ENCODE data around the gene PELO.
"Not testable (repeated sequence)": the region's sequence is repeated elsewhere in the genome, so short reads cannot be mapped to it uniquely, and the experiment has no call there.

PELO gene, protein sequence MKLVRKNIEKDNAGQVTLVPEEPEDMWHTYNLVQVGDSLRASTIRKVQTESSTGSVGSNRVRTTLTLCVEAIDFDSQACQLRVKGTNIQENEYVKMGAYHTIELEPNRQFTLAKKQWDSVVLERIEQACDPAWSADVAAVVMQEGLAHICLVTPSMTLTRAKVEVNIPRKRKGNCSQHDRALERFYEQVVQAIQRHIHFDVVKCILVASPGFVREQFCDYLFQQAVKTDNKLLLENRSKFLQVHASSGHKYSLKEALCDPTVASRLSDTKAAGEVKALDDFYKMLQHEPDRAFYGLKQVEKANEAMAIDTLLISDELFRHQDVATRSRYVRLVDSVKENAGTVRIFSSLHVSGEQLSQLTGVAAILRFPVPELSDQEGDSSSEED

DNA sequence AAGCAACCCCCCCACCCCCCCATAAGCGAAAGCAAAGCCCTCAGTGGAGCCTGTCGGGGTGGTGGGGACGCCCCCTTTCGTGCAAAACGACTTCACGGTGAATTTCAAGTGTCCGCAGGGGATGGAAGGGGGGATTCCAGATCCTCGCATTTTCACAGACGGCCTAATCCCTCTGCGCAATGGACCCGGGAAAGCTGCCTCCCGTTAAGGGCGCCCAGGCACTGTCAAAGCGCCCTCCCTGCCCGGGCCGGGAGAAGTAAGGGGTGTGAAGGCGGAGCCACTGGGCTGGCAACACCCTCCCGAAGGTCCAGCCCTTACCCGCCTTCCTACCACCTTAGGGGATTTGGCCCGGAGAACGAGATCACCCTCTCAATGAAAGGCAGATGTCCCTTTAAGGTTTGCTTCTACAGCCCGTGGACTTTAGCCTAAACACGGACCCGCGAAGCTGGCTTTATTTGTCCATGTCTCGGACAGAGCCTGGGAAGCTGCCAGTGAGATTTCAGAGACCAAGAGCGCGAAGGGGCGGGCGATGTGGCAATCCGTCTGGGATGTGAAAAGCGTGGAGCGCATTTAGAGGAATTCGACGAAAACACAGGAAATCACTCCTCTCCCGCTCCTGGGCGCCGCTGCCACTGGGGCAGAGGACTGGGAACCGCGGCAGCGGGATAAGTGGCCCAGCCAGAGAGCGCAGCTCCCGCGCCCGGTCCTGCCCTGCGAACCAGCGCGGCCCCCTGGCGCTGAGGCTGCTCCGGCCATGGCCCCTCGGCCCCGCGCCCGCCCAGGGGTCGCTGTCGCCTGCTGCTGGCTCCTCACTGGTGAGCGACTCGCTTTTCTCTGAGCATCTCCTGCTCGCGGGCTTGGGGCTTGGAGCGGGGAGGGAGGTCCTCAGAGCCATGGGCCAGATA, at the start of gene PELO, which contains the start of gene ITGA1:
Gene PELO (plus strand): TSS at position 317 of the 905 bp plus-strand sequence. CDS start 12,479 bp downstream, outside the sequence.
Gene ITGA1 (plus strand): TSS at position 317 of the 905 bp plus-strand sequence. CDS start 438 bp downstream, at position 755.
- FAIRE-seq = peak; percentile 91

DNA sequence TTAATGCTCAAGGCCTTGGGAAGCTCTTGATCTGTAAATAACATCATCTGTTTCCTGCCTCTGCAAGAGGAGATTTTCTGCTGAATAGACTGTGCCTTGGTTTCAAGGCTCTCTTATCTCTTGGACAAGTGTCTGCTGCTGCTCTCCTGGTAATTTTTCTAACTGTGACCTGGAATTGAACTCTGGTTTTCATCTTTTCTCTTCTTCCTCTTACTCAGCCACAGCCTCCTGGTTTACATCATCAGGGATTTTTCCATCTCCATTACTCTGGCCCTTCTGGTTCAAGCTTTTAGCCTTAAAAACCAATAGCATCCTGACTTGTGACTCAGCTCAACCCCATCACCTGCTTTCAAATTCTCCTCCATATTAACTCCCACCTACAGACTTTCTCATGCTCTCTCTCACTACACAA, 49.6 kb upstream of the PELO start:
- no peak for DNase-seq (ENCODE audit: insufficient read length, low spot score)
- FAIRE-seq = no peak

More for the DNA sequence above, at the start of gene PELO, which contains the start of gene ITGA1:
- no peak for DNase-seq (ENCODE audit: insufficient read length, low spot score)

DNA sequence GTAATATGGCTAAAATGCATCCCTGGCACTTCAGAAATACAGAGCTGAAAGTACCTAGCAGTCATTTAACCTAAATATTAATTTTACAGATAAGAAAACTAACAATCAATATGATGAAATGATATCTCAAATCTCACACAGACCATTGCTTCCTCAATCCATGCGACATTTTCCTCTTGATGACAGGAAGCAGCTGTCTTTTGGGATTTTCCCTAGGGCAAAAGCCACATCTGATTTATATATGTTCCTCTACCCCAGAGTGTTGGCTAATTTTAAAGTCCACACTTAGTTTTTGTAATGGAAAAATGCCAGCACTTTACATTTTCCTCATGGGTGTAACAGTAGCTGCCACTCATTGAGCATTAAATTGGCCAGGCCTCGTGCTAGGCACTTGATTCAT, 47.7 kb upstream of the PELO start:
- FAIRE-seq (no peak), DNase-seq (ENCODE audit: insufficient read length, low spot score) (no peak)

DNA sequence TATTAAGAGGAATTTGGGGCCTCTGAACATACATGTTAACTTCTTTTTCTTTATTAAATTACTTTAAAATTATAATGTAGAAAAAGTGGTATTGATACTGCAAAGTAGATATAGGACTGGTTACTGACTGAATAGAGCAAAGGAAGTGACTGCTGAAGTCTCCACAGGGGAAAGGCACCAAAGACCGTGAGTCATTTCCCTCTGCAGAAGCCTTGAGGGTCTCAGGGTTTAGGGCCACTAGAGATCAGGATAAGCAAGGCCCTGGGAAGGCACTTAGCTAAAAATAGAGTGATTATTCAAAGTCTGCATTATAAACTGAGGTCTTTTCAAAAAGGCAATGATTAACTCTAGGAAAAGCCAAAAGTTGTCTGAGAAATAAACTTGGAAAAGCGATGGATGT, 44.7 kb upstream of the PELO start:
- FAIRE-seq (no peak), DNase-seq (ENCODE audit: insufficient read length, low spot score) (no peak)

DNA sequence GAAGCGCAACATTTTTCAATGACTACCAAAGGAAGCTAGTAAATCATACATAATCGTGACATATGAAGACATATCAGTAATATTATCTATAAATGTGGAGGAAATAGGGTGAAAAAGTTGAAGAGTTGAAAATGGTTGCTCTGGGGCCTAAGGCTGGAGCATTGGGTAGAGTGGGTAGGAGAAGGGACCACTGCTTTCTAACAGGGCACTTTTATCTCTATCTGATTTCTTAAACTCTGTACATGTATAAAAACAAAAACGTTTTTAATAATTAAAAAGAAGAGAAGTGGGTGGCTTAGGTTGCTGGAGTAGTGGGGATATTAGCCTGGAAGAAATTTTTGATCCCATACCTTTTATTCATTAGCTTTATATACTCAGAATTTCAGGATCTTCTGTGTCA, 44.2 kb upstream of the PELO start:
- DNase-seq (ENCODE audit: insufficient read length, low spot score) (no peak), FAIRE-seq (no peak)

DNA sequence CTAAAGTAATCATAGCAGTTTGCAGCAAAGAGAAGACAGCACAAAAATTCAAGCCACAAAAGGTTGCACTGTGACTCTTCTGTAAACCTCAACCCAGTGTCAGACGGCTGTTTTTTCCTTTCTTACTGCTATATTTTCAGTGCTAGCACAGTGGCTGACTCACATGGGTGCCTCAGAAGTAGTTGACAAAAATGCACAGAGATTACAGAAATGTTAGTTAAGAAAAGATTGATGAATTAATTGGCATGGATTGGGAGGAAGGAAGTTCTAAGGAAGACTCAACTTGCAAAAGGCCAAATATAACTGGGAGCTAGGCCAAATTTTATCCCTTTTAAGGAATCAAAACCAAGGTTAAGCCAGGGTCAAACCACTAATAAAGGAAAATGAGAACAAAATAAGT, 43.7 kb upstream of the PELO start:
- no peak for DNase-seq (ENCODE audit: insufficient read length, low spot score)
- FAIRE-seq = no peak

DNA sequence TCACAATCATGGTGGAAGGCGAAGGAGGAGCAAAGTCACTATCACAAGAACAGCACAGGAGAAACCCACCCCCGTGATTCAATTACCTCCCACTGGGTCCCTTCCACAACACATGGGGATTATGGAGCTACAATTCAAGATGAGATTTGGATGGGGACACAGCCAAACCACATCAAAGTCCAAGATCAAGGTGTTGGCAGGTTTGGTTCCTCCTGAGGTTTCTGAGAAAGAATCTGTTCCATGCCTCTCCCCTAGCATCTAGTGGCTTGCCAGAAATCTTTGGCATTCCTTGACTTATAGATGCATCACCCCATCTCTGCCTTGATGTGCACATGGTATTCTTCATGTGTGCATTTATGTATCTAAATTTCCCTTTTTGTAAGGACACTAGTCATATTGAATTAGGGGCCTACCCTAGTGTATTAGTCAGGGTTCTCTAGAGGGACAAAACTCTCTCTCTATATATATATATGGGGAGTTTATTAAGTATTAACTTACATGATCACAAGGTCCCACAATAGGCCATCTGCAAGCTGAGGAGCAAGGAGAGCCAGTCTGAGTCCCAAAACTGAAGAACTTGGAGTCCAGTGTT, 42.8 kb upstream of the PELO start:
- not testable (repeated sequence) for FAIRE-seq; DNase-seq (ENCODE audit: insufficient read length, low spot score)

DNA sequence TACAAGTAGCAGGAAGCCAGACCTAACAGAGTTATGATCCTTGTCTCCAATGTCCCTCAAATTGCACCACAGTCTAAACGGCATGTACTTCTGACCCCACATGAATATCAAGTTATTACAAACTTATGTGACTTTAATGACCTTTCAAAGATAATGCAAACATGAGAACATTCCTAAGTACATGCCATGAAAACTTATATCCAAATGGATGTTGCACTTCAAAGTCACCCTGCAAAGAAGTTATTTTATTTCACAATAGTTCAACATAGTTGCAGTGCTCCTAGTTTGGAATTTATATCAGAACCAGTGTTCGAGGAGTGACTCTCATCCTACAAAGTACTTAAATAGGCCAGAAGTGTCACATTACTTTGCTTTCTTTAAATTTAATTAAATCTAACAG, 41.2 kb upstream of the PELO start:
- no peak for DNase-seq (ENCODE audit: insufficient read length, low spot score)
- FAIRE-seq = no peak

DNA sequence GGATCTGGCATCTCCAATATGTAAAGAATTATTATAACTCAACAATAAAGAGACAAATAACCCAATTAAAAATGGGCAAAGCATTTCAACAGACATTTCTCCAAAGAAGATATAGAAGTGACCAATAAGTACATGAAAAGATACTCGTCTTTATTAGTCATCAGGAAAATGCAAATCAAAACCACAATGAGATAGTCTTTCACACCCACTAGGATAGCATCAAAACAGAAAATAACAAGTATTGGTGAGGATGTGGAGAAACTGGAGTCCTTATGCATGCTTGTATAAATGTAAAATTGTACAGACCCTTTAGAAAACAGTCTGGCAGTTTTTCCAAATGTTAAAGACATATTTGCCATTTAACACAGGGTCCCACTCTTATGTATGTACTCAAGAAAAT, 39.1 kb upstream of the PELO start:
- no peak for FAIRE-seq
- DNase-seq (ENCODE audit: insufficient read length, low spot score) = no peak

DNA sequence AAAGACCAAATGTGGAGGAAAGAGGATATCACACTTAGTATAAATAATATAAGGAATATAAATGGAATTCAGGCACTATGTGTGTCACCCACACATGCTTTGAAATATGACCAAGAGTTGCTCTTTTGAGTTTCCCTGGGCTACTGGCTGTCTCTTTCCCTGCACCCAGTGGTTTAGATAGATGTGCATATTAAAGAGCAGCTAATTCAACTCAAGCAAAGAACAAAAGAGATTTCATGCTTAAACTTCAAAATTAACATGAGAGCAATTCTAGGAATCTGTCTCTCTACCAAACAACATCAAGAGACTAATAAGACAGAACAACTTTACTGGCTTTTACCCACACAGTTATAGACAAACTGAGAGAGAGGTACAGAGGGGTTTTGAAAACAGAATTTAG, 38.0 kb upstream of the PELO start:
- FAIRE-seq = no peak
- DNase-seq (ENCODE audit: insufficient read length, low spot score) = no peak

DNA sequence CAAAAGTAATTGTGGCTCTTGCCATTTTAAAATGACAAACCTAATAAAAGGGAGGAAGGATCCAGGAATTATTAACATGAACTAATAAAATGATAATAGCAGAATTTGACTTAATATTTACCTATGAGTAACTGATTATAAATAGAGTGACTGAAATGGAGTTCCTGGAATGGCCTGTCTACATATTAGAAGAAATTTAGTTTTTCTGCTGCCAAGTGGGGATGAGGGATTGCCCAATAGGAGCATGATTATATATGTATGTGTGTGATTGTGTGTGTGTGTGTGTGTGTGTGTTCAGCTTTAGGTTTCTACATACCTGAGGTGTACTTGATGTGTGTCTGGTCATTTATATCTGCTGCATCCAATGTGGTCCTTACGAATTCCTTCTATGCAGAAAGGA, 36.6 kb upstream of the PELO start:
- FAIRE-seq (no peak), DNase-seq (ENCODE audit: insufficient read length, low spot score) (no peak)

DNA sequence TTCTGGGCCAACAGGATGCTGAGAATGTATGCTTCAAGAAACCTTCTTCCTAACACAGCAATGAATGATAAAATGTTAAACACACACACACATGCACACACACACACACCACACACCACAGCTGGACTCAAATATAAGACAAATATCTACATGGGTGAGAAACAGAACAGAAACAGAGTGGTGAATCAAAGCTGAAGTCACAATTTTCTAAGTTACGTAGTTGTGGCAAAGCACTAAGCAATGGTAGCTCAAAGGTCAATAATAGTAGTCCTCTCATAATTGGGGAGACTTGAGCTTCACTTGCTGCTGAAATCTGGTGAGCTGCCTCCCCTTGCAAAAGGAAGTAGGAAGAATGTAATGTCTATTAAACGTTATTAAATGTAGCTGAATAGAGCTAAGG, 33.7 kb upstream of the PELO start:
- FAIRE-seq (no peak), DNase-seq (ENCODE audit: insufficient read length, low spot score) (no peak)

DNA sequence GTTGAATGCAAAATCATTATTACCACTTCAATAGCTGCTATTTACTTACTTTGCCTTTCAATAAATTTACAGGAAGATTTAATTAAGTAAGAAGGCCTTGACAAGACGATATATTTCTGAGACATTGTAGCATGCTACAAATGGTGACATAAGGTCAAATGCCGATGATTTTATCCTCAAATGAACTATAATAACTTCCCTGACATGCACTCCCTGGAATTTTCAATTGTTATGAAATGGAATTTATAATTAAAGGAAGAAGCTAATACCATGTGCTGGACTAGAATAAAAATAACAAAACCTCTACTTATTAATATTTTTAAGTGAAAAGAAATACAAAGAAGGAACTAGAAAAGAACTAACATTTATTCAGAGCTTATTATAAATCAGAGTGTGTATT, 30.2 kb upstream of the PELO start:
- FAIRE-seq (no peak), DNase-seq (ENCODE audit: insufficient read length, low spot score) (no peak)

DNA sequence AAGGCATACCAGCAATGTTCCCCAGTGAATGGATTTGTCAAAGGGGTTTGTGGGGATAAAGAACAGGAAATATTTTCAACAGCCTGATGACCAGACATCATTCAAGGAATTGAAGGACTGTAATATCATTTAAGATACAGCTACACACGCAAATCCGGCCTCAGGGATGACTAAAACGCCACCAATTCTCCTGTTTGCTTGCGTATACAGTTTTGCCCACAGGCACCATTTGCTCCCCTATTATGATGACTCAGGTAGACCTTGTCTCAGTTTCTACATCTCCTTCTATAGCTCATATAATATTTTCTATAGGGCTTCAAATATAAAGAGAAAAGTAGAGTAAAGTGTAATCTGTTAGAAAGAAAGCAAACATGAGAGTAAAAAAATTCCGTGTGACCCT, 29.7 kb upstream of the PELO start:
- no peak for DNase-seq (ENCODE audit: insufficient read length, low spot score)
- FAIRE-seq = no peak

DNA sequence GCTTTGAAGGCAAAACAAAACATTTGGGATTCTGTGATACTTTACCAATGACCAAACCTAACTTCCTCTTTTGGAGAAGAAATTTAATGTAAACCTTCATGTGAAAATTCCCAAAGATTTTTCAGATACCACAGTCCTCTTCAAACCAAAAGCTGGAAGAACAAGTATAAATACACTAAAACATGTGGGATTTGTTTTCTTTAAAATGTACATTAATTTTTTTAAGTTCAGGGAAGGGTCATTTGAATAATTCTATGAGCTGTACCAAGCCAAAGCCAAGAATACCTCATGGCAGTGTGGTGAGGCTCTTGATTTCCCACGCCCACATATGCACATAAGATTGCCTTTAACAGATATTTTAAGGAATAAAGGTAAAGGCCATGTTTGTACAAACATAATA, 28.4 kb upstream of the PELO start:
- FAIRE-seq = no peak
- DNase-seq (ENCODE audit: insufficient read length, low spot score) = no peak

DNA sequence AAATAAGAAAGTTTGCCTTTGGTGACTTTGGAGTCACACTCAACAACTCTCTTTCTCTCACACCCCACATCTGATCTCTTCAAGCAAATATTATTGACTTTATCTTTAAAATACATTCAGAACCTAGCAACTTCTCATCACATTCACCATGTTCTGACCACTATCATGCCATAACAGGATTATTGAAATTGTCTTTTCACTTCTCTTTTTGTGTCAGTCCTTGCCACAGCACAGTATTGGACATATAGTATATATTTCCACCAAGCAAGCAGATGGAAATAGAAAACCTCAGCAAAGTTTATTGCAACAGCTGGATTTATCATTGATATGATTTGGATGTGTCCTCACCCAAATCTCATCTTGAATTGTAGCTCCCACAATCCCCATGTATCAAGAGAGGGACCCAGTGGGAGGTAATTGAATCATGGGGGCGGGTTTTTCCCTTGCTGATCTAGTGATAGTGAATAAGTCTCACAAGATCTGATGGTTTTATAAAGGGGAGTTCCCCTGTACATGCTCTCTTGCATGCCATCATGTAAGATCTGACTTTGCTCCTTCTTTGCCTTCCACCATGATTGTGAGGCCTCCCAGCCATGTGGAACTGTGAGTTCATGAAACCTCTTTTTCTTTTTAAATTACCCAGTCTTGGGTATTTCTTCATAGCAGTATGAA, 26.9 kb upstream of the PELO start:
- FAIRE-seq (no peak), DNase-seq (ENCODE audit: insufficient read length, low spot score) (no peak)

DNA sequence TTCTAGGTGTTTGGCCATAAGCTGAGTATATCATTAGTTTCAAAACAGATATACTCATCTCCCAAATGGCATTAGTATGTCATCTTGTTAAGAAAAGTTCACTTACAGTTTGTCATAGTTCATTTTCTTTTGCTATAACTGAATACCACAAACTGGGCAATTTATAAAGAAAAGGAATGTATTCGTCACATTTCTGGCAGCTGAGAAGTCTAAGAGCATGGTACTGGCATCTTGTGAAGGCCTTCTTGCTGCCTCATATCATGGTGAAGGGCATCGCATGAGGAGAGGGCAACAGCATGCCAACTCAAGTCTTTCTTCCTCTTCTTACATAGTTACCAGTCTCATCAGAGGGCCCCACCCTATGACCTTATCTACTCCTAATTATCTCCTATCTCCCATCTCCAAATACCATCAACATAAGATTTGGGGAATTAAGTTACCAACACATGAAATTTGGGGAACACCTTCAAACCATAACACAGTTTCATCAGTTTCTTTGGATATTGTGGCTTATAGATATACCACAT, 20.4 kb upstream of the PELO start:
- DNase-seq (ENCODE audit: insufficient read length, low spot score) (no peak), FAIRE-seq (peak; percentile 51)

DNA sequence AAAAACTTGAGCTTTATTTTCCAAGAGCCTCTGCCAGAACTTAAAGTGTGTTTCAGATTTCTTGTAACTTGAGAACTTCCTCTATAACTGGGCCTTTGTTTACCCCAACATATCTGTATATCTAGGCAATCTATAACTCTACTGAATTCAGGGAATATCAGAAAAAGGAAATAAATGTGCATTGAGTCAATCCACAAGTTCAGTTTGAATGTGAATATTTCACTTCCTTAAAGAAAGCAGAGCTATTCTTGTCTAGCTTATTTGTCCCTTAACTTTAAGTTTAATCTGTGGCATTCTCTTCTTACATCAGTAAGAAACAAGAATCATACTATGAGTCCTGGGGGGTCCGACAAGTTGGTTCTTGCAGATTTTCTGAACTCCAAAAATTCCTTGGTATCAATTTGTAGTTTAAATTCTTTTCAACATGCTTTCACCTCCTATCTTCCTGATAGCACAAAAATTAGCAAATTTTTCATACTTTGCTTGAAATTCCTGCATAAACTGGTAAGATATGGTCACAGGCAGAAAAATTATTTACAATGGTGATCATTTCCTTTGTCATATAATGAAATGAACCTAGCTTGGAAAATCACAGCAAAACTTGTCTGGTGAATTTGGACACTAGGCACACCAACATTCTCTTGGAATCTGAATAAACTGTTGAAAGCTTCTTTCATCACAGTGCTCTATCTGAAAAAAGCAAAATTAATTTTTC, 19.8 kb upstream of the PELO start:
- FAIRE-seq (peak; percentile 76), DNase-seq (ENCODE audit: insufficient read length, low spot score) (no peak)

DNA sequence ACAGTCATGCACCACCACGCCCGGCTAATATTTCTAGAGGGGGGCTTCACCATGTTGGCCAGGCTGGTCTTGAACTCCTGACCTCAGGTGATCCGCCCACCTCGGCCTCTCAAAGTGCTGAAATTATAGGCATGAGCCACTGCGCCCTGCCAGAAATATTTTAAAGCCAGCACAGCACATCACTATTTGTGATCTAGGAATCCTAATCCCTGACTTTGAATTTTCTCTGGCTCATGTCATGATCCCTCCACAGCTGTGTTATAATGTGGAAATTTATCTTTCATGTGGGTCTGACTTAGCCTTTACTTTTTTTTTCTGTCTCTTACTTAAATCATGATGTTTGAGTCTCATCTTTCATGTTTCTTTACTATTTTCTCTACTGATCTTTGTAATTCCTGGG, 18.7 kb upstream of the PELO start:
- DNase-seq (ENCODE audit: insufficient read length, low spot score) = no peak
- no peak for FAIRE-seq

Data from GM19239 (cell line).